B cell (primary cell): ENCODE measurements around the gene KPNA1. TPM values are rescaled to one million over a fixed set of nuclear protein-coding genes. Genes with fewer than 3 reads are reported as not detected.

Source experiments
- ATAC-seq: fragments of 200-7000 bp; cut with Tn5 transposase; one replicate; pipeline ENCODE4 v1.10.0; 2021; ENCODE audit warnings: low read depth, mild to moderate bottlenecking, moderate number of reproducible peaks, moderate library complexity
- CTCF ChIA-PET: fragments of 350-600 bp; sonication (Branson Sonifier 250); formaldehyde crosslinking; loops from one replicate; lab custom pipeline; 2021; ENCODE audit warnings: antibody characterized with exemption, inconsistent platforms; lab: Charles Lee
- POLR2A ChIA-PET: fragments of 350-600 bp; sonication (Branson Sonifier 250); formaldehyde crosslinking; loops from one replicate; lab custom pipeline; 2021; ENCODE audit warnings: antibody characterized with exemption; lab: Charles Lee
- DNase-seq: peaks from one replicate; pipeline ENCODE4 v3.0.0; 2013
- H2AFZ ChIP-seq: 2 replicates; pipeline ENCODE4 v1.6.1; 2012; ENCODE audit warnings: mild to moderate bottlenecking, low read depth, low read length; ENCODE audit not compliant: insufficient read depth, poor library complexity, severe bottlenecking
- H3K27ac ChIP-seq, 2 donors: 1 replicate in 1 of 2; 2 replicates in 1 of 2; pipeline ENCODE4 v1.5.1; 2012 to 2013; ENCODE audit warnings: low read length in 2 of 2, mild to moderate bottlenecking in 2 of 2, moderate library complexity in 1 of 2
- H3K27me3 ChIP-seq, 4 experiments: fragments of 200-600 bp in 1 of 4; sonication (generic) in 1 of 4; replicated peaks in 1 of 4; 1 replicate in 2 of 4; 2 replicates in 2 of 4; pipeline versions ENCODE4 v1.6.1 to v1.7.0; 2013 to 2016; ENCODE audit warnings: low read length in 3 of 4, mild to moderate bottlenecking in 2 of 4, mixed read lengths in 1 of 4, moderate library complexity in 1 of 4; ENCODE audit not compliant: insufficient read depth in 4 of 4, control insufficient read depth in 3 of 4; ENCODE audit errors: control extremely low read depth in 1 of 4
- H3K36me3 ChIP-seq, 2 experiments: replicated peaks in 1 of 2; 1 replicate in 1 of 2; 2 replicates in 1 of 2; pipeline versions ENCODE4 v1.6.1 to v1.7.1; 2013; ENCODE audit warnings: low read length in 1 of 2; ENCODE audit not compliant: insufficient read depth in 2 of 2, control insufficient read depth in 1 of 2; ENCODE audit errors: control extremely low read depth in 1 of 2, extremely low read depth in 1 of 2
- H3K4me1 ChIP-seq, 2 donors: fragments of 200-600 bp in 1 of 2; sonication (generic) in 1 of 2; 1 replicate in 1 of 2; 2 replicates in 1 of 2; pipeline versions ENCODE4 v1.5.1 to v1.6.1; 2013 to 2017; ENCODE audit warnings: low read length in 2 of 2; ENCODE audit not compliant: control insufficient read depth in 2 of 2, insufficient read depth in 2 of 2
- H3K4me2 ChIP-seq: replicated peaks from 2 replicates; pipeline ENCODE3; 2012; ENCODE audit warnings: mild to moderate bottlenecking, low read depth, low read length; ENCODE audit not compliant: poor library complexity, severe bottlenecking
- H3K4me3 ChIP-seq, 5 experiments: fragments of 200-600 bp in 1 of 5; sonication (generic) in 1 of 5; 1 replicate in 3 of 5; 2 replicates in 2 of 5; pipeline versions ENCODE4 v1.5.1 to v1.7.0; 2011 to 2016; ENCODE audit warnings: low read length in 4 of 5, mild to moderate bottlenecking in 4 of 5, low read depth in 2 of 5, control low read depth in 1 of 5, moderate library complexity in 1 of 5; ENCODE audit not compliant: insufficient read depth in 1 of 5; ENCODE audit errors: control extremely low read depth in 1 of 5, extremely low read depth in 1 of 5
- H3K79me2 ChIP-seq: fragments of 200-600 bp; sonication (generic); one replicate; pipeline ENCODE4 v1.6.0; 2016; ENCODE audit warnings: low read length; ENCODE audit not compliant: control insufficient read depth, insufficient read depth
- H3K9ac ChIP-seq: fragments of 200-600 bp; sonication (generic); 2 replicates; pipeline ENCODE4 v1.6.1; 2017; ENCODE audit warnings: mild to moderate bottlenecking, low read length, moderate library complexity
- H3K9me3 ChIP-seq, 3 donors: one replicate each; pipeline versions ENCODE4 v1.6.1 to v1.7.1; 2013; ENCODE audit warnings: low read length in 2 of 3; ENCODE audit not compliant: control insufficient read depth in 2 of 3, insufficient read depth in 1 of 3; ENCODE audit errors: control extremely low read depth in 1 of 3
- H4K20me1 ChIP-seq: 2 replicates; pipeline ENCODE4 v1.6.0; 2012; ENCODE audit warnings: mild to moderate bottlenecking, low read length; ENCODE audit not compliant: insufficient read depth, control insufficient read depth, poor library complexity, severe bottlenecking
- H3K27ac Mint-ChIP-seq: one replicate; pipeline ENCODE4 v1.8.0; 2021; ENCODE audit warnings: mixed read lengths
- H3K27me3 Mint-ChIP-seq: one replicate; pipeline ENCODE4 v1.8.0; 2021; ENCODE audit warnings: mixed read lengths
- H3K4me1 Mint-ChIP-seq: one replicate; pipeline ENCODE4 v1.8.0; 2021; ENCODE audit warnings: mixed read lengths
- H3K4me3 Mint-ChIP-seq: one replicate; pipeline ENCODE4 v1.8.0; 2021; ENCODE audit warnings: mixed read lengths
- H3K9me3 Mint-ChIP-seq: one replicate; pipeline ENCODE4 v1.8.0; 2022; ENCODE audit warnings: mixed read lengths; ENCODE audit not compliant: insufficient read depth
- EZH2 ChIP-seq: IDR thresholded peaks from 2 replicates; pipeline ENCODE4 v1.6.1; 2012; ENCODE audit warnings: borderline replicate concordance, low read depth, mild to moderate bottlenecking, moderate library complexity, low read length; ENCODE audit not compliant: insufficient read depth, poor library complexity, severe bottlenecking
- WGBS: methylation state at CpG from one replicate; pipeline ENCODE4 v1.1.5; 2013; ENCODE audit warnings: missing lambda C conversion rate; ENCODE audit not compliant: insufficient coverage; 5-methylcytosine and 5-hydroxymethylcytosine counted together
- intact Hi-C: fragments of 100-400 bp; cut with micrococcal nuclease; formaldehyde crosslinking; loops from one replicate; pipeline ENCODE4 v1.10.0; 2022
- polyA plus RNA-seq: library from polyadenylated mRNA; depleted of rRNA; stranded (reverse); fragments of >200 nt; gene quantifications from 2 replicates; pipeline ENCODE4 v1.2.3, GENCODE V29; 2012
- total RNA-seq, 2 donors: library from RNA; stranded (reverse); fragments of 120-200 nt in 1 of 2; gene quantifications; 1 replicate in 1 of 2; 2 replicates in 1 of 2; pipeline versions ENCODE4 v1.2.3 to v1.2.4, GENCODE V29; 2013 to 2022
- TF ChIP-seq, protein P1 (sequence below): fragments of 200-600 bp; IDR thresholded peaks from one replicate; pipeline ENCODE4 v1.8.0; 2022; ENCODE audit warnings: antibody characterized with exemption, mild to moderate bottlenecking

Gene KPNA1
- total and polyA plus RNA-seq, 2 donors (not counting 1 experiment from before 2014, with no cell fraction given), result 14.9 to 79.4 TPM

DNA sequence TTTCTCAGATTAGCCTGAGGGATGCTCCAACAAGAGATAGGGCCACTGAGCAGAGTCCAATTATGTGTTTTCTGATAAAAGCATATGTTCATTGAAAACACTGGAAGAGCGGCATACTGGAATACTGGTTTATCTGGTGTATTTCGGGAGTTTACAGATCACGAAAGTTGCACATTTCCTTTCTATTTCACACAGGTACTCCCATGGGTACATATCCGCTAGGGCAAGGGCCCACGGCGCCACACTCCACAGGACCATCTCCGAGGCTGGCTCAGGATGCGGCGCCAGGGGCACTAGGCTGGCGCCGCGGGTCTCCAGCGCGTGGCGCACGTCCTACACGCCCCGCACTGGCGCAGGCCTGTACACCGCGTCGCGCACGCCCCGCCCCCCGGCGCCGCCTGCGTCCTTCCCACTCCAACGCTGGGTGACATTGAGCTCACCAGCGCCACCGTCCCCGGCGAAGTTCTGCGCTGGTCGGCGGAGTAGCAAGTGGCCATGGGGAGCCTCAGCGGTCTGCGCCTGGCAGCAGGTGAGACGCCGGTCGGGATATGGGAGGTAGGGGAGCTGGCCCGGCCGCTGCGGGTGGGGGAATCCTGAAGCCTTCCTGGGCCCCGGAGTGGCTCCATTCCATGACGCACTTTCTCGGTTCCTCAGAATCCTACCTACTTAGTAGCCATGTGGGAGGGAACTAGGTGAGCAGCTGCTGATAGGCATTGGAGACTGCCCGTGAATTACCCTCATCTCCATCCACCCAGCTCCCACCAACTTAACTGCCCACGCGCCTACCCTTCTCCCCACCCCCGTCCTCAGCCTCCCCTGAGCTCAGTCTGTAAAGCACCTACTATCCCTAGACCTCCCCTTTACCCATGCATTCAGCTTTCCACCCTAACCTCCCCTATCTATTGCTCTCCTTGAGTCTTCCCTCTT is 130.7 kb downstream of the KPNA1 start, which contains the start of gene FAM162A:
FAM162A (plus strand) TSS at position 412 of the 927 bp plus-strand sequence; CDS start at position 496, 84 bp downstream.
- peak within 1 kb of the TSS; percentile 93 for H3K4me3 Mint-ChIP-seq
- intact Hi-C loops, result loop anchor here (1.0 to 5.0 kb wide), 9 partner anchors 32 to 1787 kb away; partner anchors contain the start of genes EAF2, GOLGB1, HCLS1 and IQCB1
- H3K27me3 Mint-ChIP-seq, result no peaks in the 10 kb centered on the region
- H3K4me1 ChIP-seq, result peaks cover 11 to 15% of the 10 kb centered on the region in 2 donors
- no peaks in the 10 kb centered on the region for H3K36me3 ChIP-seq
- peak within 1 kb of the TSS; percentile 80 for H3K9ac ChIP-seq
- peak; percentile 96 for DNase-seq
- peak within 1 kb of the TSS; percentile 75 to 95 (median 86) for H3K4me3 ChIP-seq
- peaks cover 37% of the 10 kb centered on the region for H3K4me1 Mint-ChIP-seq
- H3K27ac ChIP-seq, result peak within 1 kb of the TSS; percentile 82 to 83
- under 1% methylated on average over 45 of the region's 52 CpGs for WGBS
- H3K27me3 ChIP-seq, result no peaks in the 10 kb centered on the region
- TF ChIP-seq, protein P1, sequence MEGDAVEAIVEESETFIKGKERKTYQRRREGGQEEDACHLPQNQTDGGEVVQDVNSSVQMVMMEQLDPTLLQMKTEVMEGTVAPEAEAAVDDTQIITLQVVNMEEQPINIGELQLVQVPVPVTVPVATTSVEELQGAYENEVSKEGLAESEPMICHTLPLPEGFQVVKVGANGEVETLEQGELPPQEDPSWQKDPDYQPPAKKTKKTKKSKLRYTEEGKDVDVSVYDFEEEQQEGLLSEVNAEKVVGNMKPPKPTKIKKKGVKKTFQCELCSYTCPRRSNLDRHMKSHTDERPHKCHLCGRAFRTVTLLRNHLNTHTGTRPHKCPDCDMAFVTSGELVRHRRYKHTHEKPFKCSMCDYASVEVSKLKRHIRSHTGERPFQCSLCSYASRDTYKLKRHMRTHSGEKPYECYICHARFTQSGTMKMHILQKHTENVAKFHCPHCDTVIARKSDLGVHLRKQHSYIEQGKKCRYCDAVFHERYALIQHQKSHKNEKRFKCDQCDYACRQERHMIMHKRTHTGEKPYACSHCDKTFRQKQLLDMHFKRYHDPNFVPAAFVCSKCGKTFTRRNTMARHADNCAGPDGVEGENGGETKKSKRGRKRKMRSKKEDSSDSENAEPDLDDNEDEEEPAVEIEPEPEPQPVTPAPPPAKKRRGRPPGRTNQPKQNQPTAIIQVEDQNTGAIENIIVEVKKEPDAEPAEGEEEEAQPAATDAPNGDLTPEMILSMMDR, result peak; percentile 68
- TF ChIP-seq EZH2, result no peak
- CTCF ChIA-PET, result interaction anchor here (0.6 to 4.0 kb wide), 13 partner anchors 8 to 838 kb away, joined by 3 to 38 read pairs (median 4); partner anchors contain the start of genes POLQ and WDR5B
- peak within 1 kb of the TSS; percentile 86 for H3K4me2 ChIP-seq
- H3K27ac Mint-ChIP-seq, result peak within 1 kb of the TSS; percentile 94
- H3K9me3 Mint-ChIP-seq, result no peaks in the 10 kb centered on the region
- ATAC-seq, result peak; percentile 96
- no peaks in the 10 kb centered on the region for H4K20me1 ChIP-seq
- peak within 1 kb of the TSS; percentile 90 for H2AFZ ChIP-seq
- H3K79me2 ChIP-seq, result peaks cover 22% of the 10 kb centered on the region
- POLR2A ChIA-PET, result interaction anchor here (0.6 to 2.2 kb wide), 7 partner anchors 9 to 700 kb away, joined by 3 to 25 read pairs (median 6); partner anchors contain the start of genes HSPBAP1, KPNA1 and WDR5B
- H3K9me3 ChIP-seq, result no peaks in the 10 kb centered on the region
